Ishikawa (cell line): ENCODE results near the gene PIEZO2.

Source experiments
- CEBPB ChIP-seq: IDR thresholded peaks from 2 replicates; pipeline ENCODE4 v1.6.1; 2012
- CREB1 ChIP-seq: IDR thresholded peaks from 2 replicates; pipeline ENCODE4 v1.6.1; 2012; ENCODE audit warnings: low read depth
- EGR1 ChIP-seq: IDR thresholded peaks from 2 replicates; pipeline ENCODE4 v1.6.1; 2012
- EP300 ChIP-seq: IDR thresholded peaks from 2 replicates; pipeline ENCODE4 v1.6.1; 2012; ENCODE audit warnings: borderline replicate concordance
- FOXM1 ChIP-seq: IDR thresholded peaks from 2 replicates; pipeline ENCODE4 v1.6.1; 2012; ENCODE audit warnings: low read depth, borderline replicate concordance
- NFIC ChIP-seq: IDR thresholded peaks from 2 replicates; pipeline ENCODE4 v1.6.1; 2012
- RAD21 ChIP-seq: IDR thresholded peaks from 2 replicates; pipeline ENCODE4 v1.6.1; 2012; ENCODE audit warnings: low read depth
- TAF1 ChIP-seq: IDR thresholded peaks from 2 replicates; pipeline ENCODE4 v1.6.1; 2012; ENCODE audit warnings: low read depth, mild to moderate bottlenecking
- TCF12 ChIP-seq: IDR thresholded peaks from 2 replicates; pipeline ENCODE4 v1.6.1; 2012; ENCODE audit warnings: low read depth
- TEAD4 ChIP-seq: IDR thresholded peaks from 2 replicates; pipeline ENCODE4 v1.6.1; 2012
- YY1 ChIP-seq: IDR thresholded peaks from 2 replicates; pipeline ENCODE4 v1.6.1; 2012; ENCODE audit warnings: low read depth
- ZBTB7A ChIP-seq: IDR thresholded peaks from 2 replicates; pipeline ENCODE4 v1.6.1; 2012; ENCODE audit warnings: low read depth
- TF ChIP-seq, protein P1 (sequence below): IDR thresholded peaks from 2 replicates; pipeline ENCODE4 v1.6.1; 2012
- TF ChIP-seq, protein P2 (sequence below): IDR thresholded peaks from 2 replicates; pipeline ENCODE4 v1.6.1; 2012
- TF ChIP-seq, protein P3 (sequence below): IDR thresholded peaks from 2 replicates; pipeline ENCODE4 v1.6.1; 2012; ENCODE audit warnings: low read depth, mild to moderate bottlenecking

The PIEZO2 gene

DNA sequence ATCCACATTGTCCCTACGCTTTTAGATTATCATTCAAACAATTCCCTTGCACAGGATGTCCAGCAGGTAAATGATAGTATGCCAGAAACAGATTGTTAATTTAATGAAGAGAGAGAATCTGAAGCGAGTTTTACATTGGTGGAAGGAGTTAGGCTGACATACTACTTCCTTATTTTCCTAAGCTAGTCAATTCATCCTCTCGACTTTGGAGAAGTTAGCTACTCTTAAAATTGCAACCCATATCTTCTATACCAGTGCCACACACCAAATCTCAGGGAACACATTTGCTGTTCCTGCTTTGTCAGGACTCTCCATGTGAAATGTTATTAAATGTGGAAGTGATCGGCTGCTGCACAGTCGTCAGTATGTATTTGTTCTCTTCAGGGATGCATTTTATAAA, 374.3 kb downstream of the PIEZO2 start:
- no peak for TF ChIP-seq TEAD4
- no peak for TF ChIP-seq ZBTB7A
- TF ChIP-seq, protein P1, sequence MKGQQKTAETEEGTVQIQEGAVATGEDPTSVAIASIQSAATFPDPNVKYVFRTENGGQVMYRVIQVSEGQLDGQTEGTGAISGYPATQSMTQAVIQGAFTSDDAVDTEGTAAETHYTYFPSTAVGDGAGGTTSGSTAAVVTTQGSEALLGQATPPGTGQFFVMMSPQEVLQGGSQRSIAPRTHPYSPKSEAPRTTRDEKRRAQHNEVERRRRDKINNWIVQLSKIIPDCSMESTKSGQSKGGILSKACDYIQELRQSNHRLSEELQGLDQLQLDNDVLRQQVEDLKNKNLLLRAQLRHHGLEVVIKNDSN: no peak
- TF ChIP-seq CREB1: no peak

DNA sequence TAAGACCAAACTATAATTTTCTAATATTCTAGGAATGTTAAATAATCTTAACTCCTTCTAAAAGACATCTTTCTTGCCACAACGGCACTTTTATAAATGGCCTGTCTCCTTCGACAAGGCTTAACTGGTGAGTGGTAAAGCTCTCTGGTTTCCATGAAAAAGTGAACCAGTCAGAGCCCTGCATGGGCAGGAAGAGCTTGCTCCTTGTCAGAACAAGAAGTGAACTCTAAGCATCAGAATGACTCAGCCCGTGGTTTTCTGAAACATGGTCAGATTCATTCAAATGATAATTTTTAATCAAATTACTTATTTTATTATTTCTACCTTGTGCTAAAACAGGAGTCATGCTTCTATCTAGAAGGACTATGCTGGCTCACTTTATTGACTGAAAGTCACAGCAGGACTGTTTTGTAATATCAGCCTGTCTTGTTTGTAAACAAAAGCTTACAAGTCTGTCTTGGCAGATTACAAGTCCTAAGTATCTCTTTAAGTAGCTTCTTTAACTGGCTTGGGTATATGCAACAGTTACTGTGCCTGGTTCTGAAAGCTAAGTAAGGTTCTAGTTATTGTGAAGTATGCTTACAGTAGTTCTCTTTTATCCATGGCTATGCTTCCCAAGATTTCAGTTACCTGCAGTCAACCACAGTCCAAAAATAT, 378.2 kb downstream of the PIEZO2 start:
- TF ChIP-seq NFIC: no peak
- TF ChIP-seq EGR1: no peak
- no peak for TF ChIP-seq YY1

DNA sequence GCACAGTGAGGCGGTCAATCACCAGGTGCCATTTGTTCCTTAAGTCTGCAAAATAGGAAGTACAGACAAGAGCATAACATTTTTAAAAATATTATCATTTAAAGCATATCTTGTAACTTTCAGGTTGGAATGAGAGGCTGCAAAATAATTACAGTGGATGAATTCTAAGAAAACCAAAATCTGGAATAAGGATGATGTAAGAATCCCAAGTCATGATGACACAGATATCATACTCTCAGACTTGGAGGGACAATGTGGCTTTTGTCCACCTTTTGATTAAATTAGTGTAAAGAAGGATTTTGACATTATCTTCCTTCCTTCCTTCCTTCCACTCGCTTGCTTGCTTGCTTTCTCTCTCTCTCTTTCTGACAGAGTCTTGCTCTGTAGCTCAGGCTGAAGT, 379.1 kb downstream of the PIEZO2 start:
- no peak for TF ChIP-seq NFIC
- no peak for TF ChIP-seq RAD21
- TF ChIP-seq, protein P2, sequence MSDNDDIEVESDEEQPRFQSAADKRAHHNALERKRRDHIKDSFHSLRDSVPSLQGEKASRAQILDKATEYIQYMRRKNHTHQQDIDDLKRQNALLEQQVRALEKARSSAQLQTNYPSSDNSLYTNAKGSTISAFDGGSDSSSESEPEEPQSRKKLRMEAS: no peak
- TF ChIP-seq, protein P3, sequence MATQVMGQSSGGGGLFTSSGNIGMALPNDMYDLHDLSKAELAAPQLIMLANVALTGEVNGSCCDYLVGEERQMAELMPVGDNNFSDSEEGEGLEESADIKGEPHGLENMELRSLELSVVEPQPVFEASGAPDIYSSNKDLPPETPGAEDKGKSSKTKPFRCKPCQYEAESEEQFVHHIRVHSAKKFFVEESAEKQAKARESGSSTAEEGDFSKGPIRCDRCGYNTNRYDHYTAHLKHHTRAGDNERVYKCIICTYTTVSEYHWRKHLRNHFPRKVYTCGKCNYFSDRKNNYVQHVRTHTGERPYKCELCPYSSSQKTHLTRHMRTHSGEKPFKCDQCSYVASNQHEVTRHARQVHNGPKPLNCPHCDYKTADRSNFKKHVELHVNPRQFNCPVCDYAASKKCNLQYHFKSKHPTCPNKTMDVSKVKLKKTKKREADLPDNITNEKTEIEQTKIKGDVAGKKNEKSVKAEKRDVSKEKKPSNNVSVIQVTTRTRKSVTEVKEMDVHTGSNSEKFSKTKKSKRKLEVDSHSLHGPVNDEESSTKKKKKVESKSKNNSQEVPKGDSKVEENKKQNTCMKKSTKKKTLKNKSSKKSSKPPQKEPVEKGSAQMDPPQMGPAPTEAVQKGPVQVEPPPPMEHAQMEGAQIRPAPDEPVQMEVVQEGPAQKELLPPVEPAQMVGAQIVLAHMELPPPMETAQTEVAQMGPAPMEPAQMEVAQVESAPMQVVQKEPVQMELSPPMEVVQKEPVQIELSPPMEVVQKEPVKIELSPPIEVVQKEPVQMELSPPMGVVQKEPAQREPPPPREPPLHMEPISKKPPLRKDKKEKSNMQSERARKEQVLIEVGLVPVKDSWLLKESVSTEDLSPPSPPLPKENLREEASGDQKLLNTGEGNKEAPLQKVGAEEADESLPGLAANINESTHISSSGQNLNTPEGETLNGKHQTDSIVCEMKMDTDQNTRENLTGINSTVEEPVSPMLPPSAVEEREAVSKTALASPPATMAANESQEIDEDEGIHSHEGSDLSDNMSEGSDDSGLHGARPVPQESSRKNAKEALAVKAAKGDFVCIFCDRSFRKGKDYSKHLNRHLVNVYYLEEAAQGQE: no peak
- no peak for TF ChIP-seq EP300
- no peak for TF ChIP-seq TCF12

DNA sequence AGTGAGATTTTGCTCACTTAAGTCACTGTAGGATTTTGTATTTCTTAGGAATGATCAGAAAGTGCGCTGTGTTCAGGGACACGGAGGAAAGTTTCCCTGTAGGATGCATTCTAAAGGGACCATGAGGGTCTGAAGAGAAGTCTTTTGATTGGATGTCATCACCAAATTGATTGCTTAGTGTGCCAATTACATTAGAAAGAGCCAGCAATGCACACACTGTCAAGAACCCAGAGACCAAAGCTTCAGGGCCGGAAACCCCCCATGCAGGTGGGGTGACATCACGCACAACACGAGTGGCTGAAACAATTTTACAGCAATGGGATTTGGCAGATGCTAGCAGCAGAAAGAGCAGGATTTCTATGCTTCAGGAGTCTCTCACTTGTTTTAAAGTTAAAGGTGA, 381.1 kb downstream of the PIEZO2 start:
- no peak for TF ChIP-seq TCF12
- TF ChIP-seq TAF1: no peak
- no peak for TF ChIP-seq RAD21
- TF ChIP-seq EP300: no peak
- no peak for TF ChIP-seq EGR1
- TF ChIP-seq, protein P1: no peak
- TF ChIP-seq, protein P3: no peak
- TF ChIP-seq, protein P2: no peak
- no peak for TF ChIP-seq CREB1
- TF ChIP-seq CEBPB: no peak
- TF ChIP-seq ZBTB7A: no peak
- no peak for TF ChIP-seq FOXM1
- no peak for TF ChIP-seq TEAD4
- TF ChIP-seq NFIC: no peak
- no peak for TF ChIP-seq YY1

DNA sequence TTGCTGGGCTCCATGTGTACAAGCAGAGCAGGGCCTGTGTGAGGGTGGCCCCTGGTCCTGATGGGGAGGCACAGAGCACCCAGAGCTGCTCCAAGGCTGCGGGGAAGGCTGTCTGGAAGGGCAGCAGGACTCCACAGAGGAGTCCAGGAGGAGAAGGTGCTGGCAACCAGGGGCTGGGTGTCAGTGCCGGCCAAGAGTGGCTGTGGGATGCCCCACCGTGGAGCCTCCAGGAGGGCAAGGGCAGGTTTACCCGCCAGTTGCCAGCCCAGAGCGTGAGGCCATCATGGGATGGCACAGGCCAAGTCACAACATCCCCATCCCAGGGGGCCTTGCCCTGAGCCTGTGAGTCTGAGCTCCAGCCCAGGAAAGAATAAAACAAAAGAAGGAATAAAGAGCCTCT, 381.7 kb downstream of the PIEZO2 start:
- no peak for TF ChIP-seq RAD21
- TF ChIP-seq TCF12: no peak
- no peak for TF ChIP-seq EGR1
- no peak for TF ChIP-seq TAF1
- TF ChIP-seq, protein P3: no peak
